Peyer's patch (tissue), 4 donors: Measurements from ENCODE around the gene TSPAN18. TPM values are rescaled to one million over a fixed set of nuclear protein-coding genes. Genes with fewer than 3 reads are reported as not detected.
A peak's percentile ranks its signal among the peaks of the same experiment; 100 is the strongest.

ENCODE experiments used
- DNase-seq, 3 donors: peaks; one replicate each; pipeline ENCODE4 v3.0.0-alpha.2; 2017 to 2019
- H3K27ac ChIP-seq, 4 donors: fragments of 200-600 bp; sonication (generic); one replicate each; pipeline ENCODE4 v1.5.1; 2016 to 2019
- H3K27me3 ChIP-seq, 2 donors: fragments of 200-600 bp; sonication (generic); one replicate each; pipeline ENCODE4 v1.5.1; 2019
- H3K36me3 ChIP-seq, 3 donors: fragments of 200-600 bp; sonication (generic); one replicate each; pipeline ENCODE4 v1.5.1; 2016 to 2019
- H3K4me1 ChIP-seq, 4 donors: fragments of 200-600 bp; sonication (generic); one replicate each; pipeline ENCODE4 v1.5.1; 2016 to 2019
- H3K4me3 ChIP-seq, 4 donors: fragments of 200-600 bp; sonication (generic); 1 replicate in 3 of 4; 2 replicates in 1 of 4; pipeline ENCODE4 v1.5.1; 2016 to 2019; ENCODE audit warnings: mild to moderate bottlenecking in 1 of 4
- H3K9me3 ChIP-seq, 4 donors: fragments of 200-600 bp; sonication (generic); one replicate each; pipeline ENCODE4 v1.5.1; 2016 to 2019; ENCODE audit warnings: mild to moderate bottlenecking in 1 of 4
- POLR2A ChIP-seq, 2 donors: fragments of 450-650 bp; IDR thresholded peaks; one replicate each; pipeline ENCODE4 v1.5.1; 2017; ENCODE audit warnings: antibody characterized with exemption in 2 of 2, mild to moderate bottlenecking in 2 of 2, moderate library complexity in 2 of 2
- total RNA-seq, 4 donors: library from RNA; depleted of rRNA; stranded (reverse); fragments of >200 nt; gene quantifications; one replicate each; pipeline ENCODE4 v1.1.0, GENCODE V29; 2016
- TF ChIP-seq, protein P1 (sequence below), 6 experiments: fragments of 450-650 bp in 4 of 6; fragments of 200-600 bp in 2 of 6; sonication (generic) in 1 of 6; IDR thresholded peaks; one replicate each; pipeline ENCODE4 v1.5.1; 2017 to 2019; ENCODE audit warnings: antibody characterized with exemption in 6 of 6, mild to moderate bottlenecking in 3 of 6, moderate library complexity in 1 of 6

The TSPAN18 gene
- total RNA-seq, 4 donors from 2014 or later: 1.1 to 19.8 (median 3.1) TPM

DNA sequence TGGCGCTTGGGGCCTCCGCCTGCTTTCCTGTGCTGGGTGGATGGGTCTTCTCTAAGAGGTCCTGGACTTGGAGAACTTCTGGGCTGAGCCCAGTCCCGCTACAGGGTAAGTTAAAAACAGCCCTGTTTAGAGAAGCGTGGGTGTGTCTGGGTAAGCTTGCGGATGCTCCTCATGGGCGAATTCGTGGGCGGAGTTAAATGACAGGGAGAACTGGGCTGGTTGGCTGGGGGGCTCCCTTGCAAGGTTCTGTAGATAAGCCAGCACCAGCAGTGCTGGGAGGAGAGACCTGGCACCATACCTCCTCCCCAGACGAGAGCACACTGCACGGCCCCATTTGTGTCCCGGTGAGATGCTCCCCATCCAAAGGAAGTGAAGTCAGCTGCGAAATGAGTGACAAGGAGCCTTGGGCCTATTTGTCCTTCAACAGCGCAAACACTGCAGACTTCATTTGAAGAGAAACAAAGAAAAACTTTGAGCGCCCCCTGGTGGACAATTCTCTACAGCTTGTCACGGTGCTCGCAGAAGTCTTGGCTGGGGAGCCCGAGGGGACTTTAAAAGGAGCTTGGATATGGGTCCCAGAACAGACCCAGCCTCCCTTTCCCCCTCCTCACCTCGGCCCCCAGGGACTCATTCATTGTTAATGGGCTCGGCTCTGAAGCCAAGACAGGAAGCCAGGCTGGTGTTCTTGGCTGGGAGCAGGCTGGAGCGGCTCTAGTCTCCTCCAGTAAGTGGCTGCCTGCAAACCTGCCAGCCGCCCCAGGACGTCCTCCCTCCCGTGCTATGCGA lies 184.5 kb downstream of the TSPAN18 start:
- peak; percentile 73 to 95 (median 78) for DNase-seq
- Histone ChIP-seq H3K4me3 (no peak overlapping the region), H3K4me1 (peaks cover 0 to 17% (median 7%) of the 10 kb centered on the region in 4 donors), H3K9me3 (no peaks in the 10 kb centered on the region), H3K27ac (no peak overlapping the region), H3K27me3 (no peaks in the 10 kb centered on the region), H3K36me3 (no peaks in the 10 kb centered on the region)
- no peak for TF ChIP-seq POLR2A (IDR thresholded peaks at IDR 0.05)
- TF ChIP-seq, protein P1, sequence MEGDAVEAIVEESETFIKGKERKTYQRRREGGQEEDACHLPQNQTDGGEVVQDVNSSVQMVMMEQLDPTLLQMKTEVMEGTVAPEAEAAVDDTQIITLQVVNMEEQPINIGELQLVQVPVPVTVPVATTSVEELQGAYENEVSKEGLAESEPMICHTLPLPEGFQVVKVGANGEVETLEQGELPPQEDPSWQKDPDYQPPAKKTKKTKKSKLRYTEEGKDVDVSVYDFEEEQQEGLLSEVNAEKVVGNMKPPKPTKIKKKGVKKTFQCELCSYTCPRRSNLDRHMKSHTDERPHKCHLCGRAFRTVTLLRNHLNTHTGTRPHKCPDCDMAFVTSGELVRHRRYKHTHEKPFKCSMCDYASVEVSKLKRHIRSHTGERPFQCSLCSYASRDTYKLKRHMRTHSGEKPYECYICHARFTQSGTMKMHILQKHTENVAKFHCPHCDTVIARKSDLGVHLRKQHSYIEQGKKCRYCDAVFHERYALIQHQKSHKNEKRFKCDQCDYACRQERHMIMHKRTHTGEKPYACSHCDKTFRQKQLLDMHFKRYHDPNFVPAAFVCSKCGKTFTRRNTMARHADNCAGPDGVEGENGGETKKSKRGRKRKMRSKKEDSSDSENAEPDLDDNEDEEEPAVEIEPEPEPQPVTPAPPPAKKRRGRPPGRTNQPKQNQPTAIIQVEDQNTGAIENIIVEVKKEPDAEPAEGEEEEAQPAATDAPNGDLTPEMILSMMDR (IDR thresholded peaks at IDR 0.05): peak; percentile 59 to 93 (median 82)

DNA sequence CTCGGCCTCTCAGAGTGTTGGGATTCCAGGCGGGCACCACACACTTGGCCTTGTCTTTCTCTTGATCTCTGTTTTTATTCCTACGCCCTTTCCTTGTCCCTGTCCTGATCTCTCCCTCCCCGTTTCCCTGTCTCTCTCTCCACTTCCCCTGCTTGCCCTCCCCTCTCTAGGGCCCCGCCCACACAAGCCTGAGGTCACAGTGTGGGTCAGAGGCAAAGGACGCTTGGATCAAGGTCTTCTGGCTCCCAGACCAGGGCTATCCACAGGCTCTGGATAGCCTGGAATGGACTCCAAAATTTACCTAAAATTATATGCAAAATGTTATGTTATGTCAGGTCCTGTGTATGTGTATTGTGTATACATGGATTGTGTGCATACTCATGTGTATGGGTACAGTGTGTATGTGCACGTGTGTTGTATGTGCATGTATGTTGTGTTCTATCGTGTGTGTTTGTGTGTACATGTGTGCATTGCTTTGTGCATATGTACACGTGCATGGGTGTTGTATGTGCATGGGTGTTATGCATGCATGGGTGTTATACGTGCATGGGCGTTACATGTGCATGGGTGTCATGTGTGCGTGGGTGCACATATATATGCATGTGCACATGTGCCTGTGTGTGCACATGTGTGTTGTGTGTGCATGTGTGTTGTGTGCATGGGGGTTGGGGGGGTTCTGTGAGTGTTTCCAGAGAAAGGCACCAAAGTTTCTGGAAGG lies 185.7 kb downstream of the TSPAN18 start:
- TF ChIP-seq, protein P1 (IDR thresholded peaks at IDR 0.05): no peak
- TF ChIP-seq POLR2A (IDR thresholded peaks at IDR 0.05): no peak
- no peak for DNase-seq
- H3K36me3 ChIP-seq: no peaks in the 10 kb centered on the region
- H3K4me1 ChIP-seq: peaks cover 0 to 14% (median 4%) of the 10 kb centered on the region in 4 donors
- no peaks in the 10 kb centered on the region for H3K27me3 ChIP-seq
- no peak overlapping the region for H3K27ac ChIP-seq
- H3K9me3 ChIP-seq: no peaks in the 10 kb centered on the region
- H3K4me3 ChIP-seq: no peak overlapping the region

DNA sequence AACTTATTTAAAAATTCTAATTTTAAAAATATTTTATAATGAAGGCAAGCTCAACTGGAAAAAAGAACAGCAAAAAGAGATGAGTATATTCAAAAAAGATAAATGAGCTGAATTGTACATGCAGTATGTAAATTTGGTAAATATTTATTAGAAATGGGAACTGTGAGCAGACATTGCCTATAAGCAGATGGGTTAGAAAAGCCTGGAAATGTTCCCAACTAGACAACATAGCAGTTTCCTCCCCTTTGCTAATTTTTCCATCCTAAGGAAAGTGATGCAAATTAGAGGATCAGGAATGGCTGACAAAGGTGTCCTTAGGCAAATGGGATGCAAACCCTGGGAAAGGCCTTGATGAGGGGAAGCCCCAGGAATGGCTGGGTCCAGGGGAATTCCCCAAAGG lies 186.7 kb downstream of the TSPAN18 start:
- no peak overlapping the region for H3K27ac ChIP-seq
- H3K4me3 ChIP-seq: no peak overlapping the region
- H3K9me3 ChIP-seq: no peaks in the 10 kb centered on the region
- no peak for DNase-seq
- H3K36me3 ChIP-seq: no peaks in the 10 kb centered on the region
- H3K27me3 ChIP-seq: no peaks in the 10 kb centered on the region
- TF ChIP-seq, protein P1 (IDR thresholded peaks at IDR 0.05): no peak
- no peak for TF ChIP-seq POLR2A (IDR thresholded peaks at IDR 0.05)
- peaks cover 0 to 14% (median 4%) of the 10 kb centered on the region in 4 donors for H3K4me1 ChIP-seq

DNA sequence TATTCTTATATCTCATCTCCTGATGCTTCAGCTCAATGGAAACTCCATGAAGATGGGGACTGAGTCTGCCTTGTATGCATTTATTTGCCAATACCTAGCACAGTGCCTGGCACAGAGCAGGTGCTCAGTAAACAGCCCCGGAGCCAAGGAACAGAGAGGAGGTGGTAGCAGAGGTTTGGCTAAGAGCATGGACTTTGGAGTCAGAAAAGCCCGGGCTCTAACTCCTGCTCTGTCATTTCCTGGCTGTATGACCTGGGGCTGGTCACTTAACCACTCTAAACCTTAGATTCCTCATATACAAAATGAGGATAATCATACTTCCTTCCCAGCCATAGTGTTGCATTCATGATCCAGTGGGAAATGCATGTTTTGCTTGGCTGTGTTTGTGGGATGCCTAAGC lies 187.3 kb downstream of the TSPAN18 start:
- H3K4me3 ChIP-seq: no peak overlapping the region
- H3K27me3 ChIP-seq: no peaks in the 10 kb centered on the region
- TF ChIP-seq, protein P1 (IDR thresholded peaks at IDR 0.05): no peak
- no peak for TF ChIP-seq POLR2A (IDR thresholded peaks at IDR 0.05)
- H3K9me3 ChIP-seq: no peaks in the 10 kb centered on the region
- no peaks in the 10 kb centered on the region for H3K36me3 ChIP-seq
- DNase-seq: no peak
- peaks cover 0 to 14% (median 4%) of the 10 kb centered on the region in 4 donors for H3K4me1 ChIP-seq
- H3K27ac ChIP-seq: no peak overlapping the region

DNA sequence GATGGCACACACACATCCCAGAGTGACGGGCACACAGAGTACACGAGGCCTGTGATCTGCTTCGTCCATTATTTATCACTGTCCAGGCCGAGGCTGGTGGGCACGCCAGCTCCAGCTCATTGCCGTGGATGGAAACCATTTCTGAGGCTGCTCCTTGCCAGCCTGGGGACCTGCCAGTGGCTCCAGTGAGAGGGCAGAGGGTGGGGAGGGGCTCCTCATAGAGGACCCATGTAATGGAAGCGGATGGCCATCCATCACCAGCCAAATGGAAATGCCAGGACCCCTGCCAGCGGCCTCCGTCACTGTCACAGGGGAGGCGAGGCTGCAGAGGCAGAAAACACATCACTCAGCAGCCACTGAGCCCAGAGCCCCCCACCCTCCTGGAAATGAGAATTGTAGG lies 188.2 kb downstream of the TSPAN18 start:
- no peak for TF ChIP-seq POLR2A (IDR thresholded peaks at IDR 0.05)
- TF ChIP-seq, protein P1 (IDR thresholded peaks at IDR 0.05): no peak
- Histone ChIP-seq H3K27ac (no peak overlapping the region), H3K9me3 (no peaks in the 10 kb centered on the region), H3K36me3 (no peaks in the 10 kb centered on the region), H3K4me3 (no peak overlapping the region), H3K4me1 (peaks cover 0 to 14% (median 4%) of the 10 kb centered on the region in 4 donors), H3K27me3 (no peaks in the 10 kb centered on the region)
- no peak for DNase-seq
